IMR-90 (cell line): Measurements from ENCODE around the gene TTC39C.

Experiments
- FOS ChIP-seq: fragments of 150-350 bp; IDR thresholded peaks from 2 replicates; pipeline ENCODE4 v1.6.1; 2016; ENCODE audit warnings: low read depth, low read length
- MAFK ChIP-seq: IDR thresholded peaks from 2 replicates; pipeline ENCODE4 v1.6.1; 2012; ENCODE audit warnings: low read depth, low read length, improper control_type of control experiment
- MAZ ChIP-seq: IDR thresholded peaks from 2 replicates; pipeline ENCODE4 v1.6.1; 2012; ENCODE audit warnings: low read depth, mild to moderate bottlenecking, low read length, improper control_type of control experiment, moderate library complexity, borderline replicate concordance
- POLR2A ChIP-seq: IDR thresholded peaks from 2 replicates; pipeline ENCODE4 v1.6.1; 2012; ENCODE audit warnings: mild to moderate bottlenecking, low read depth, low read length
- RAD21 ChIP-seq: IDR thresholded peaks from 2 replicates; pipeline ENCODE4 v1.6.1; 2012; ENCODE audit warnings: low read length, improper control_type of control experiment
- RFX5 ChIP-seq: IDR thresholded peaks from 2 replicates; pipeline ENCODE4 v1.8.0; 2012; ENCODE audit warnings: low read depth, mild to moderate bottlenecking, low read length, moderate library complexity
- TF ChIP-seq, protein P1 (sequence below): conservative IDR thresholded peaks from 2 replicates; pipeline ENCODE4 v1.5.1; 2012; ENCODE audit warnings: mild to moderate bottlenecking, low read depth, low read length, improper control_type of control experiment

DNA sequence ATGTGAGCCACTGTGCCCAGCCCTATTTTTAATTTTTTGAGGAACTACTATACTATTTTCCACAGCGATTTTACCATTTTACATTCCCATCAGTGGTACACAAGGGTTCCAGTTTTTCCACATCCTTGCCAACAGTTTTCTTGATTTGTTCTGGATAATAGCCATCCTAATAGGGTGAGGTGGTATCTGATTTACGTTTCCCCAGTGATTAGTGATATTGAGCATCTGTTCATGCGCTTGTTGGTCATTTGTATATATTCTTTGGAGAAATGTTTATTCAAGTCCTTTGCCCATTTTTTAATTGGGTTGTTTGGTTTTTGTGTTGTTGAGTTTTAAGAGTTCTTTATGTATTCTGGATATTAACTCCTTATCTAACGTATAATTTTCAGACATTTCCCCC lies 20.8 kb downstream of the TTC39C start:
- TF ChIP-seq POLR2A = no peak
- TF ChIP-seq, protein P1, sequence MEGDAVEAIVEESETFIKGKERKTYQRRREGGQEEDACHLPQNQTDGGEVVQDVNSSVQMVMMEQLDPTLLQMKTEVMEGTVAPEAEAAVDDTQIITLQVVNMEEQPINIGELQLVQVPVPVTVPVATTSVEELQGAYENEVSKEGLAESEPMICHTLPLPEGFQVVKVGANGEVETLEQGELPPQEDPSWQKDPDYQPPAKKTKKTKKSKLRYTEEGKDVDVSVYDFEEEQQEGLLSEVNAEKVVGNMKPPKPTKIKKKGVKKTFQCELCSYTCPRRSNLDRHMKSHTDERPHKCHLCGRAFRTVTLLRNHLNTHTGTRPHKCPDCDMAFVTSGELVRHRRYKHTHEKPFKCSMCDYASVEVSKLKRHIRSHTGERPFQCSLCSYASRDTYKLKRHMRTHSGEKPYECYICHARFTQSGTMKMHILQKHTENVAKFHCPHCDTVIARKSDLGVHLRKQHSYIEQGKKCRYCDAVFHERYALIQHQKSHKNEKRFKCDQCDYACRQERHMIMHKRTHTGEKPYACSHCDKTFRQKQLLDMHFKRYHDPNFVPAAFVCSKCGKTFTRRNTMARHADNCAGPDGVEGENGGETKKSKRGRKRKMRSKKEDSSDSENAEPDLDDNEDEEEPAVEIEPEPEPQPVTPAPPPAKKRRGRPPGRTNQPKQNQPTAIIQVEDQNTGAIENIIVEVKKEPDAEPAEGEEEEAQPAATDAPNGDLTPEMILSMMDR = no peak
- no peak for TF ChIP-seq RAD21
- TF ChIP-seq FOS = no peak
- no peak for TF ChIP-seq RFX5
- TF ChIP-seq MAFK = no peak
- TF ChIP-seq MAZ = no peak
